Transverse colon (tissue), 4 donors: ENCODE measurements around the gene SDR39U1. TPM values are rescaled to one million over a fixed set of nuclear protein-coding genes. Genes with fewer than 3 reads are reported as not detected.

Experiments used
- DNase-seq: peaks from one replicate; pipeline ENCODE4 v3.0.0-alpha.2; 2019
- H3K27ac ChIP-seq, 4 donors: fragments of 200-600 bp; sonication (generic); 2 replicates each; pipeline ENCODE4 v1.5.1; 2016 to 2018; ENCODE audit warnings: inconsistent platforms in 4 of 4
- H3K27me3 ChIP-seq: fragments of 200-600 bp; sonication (generic); 2 replicates; pipeline ENCODE4 v1.5.1; 2017; ENCODE audit warnings: inconsistent platforms
- H3K36me3 ChIP-seq, 4 donors: fragments of 200-600 bp; sonication (generic); 2 replicates each; pipeline ENCODE4 v1.5.1; 2017 to 2019; ENCODE audit warnings: inconsistent platforms in 4 of 4
- H3K4me1 ChIP-seq, 4 donors: fragments of 200-600 bp; sonication (generic); 2 replicates each; pipeline ENCODE4 v1.5.1; 2017 to 2020; ENCODE audit warnings: inconsistent platforms in 4 of 4
- H3K4me3 ChIP-seq, 4 donors: fragments of 200-600 bp; sonication (generic); 1 replicate in 1 of 4; 2 replicates in 3 of 4; pipeline versions ENCODE4 v1.5.1 to v1.6.1; 2017 to 2019; ENCODE audit warnings: inconsistent platforms in 4 of 4
- H3K9me3 ChIP-seq, 2 donors: fragments of 200-600 bp; sonication (generic); 2 replicates each; pipeline ENCODE4 v1.5.1; 2017 to 2019; ENCODE audit warnings: inconsistent platforms in 2 of 2
- EP300 ChIP-seq: sonication (generic); formaldehyde crosslinking; IDR thresholded peaks from one replicate; pipeline ENCODE4 v1.6.1; 2017; ENCODE audit warnings: antibody characterized with exemption, low read depth
- POLR2A ChIP-seq: fragments of 450-650 bp; IDR thresholded peaks from one replicate; pipeline ENCODE4 v1.6.1; 2016; ENCODE audit warnings: antibody characterized with exemption, mild to moderate bottlenecking, moderate library complexity
- POLR2AphosphoS5 ChIP-seq, 3 donors: sonication (generic); formaldehyde crosslinking; IDR thresholded peaks; one replicate each; pipeline ENCODE4 v1.6.1; 2016; ENCODE audit warnings: antibody characterized with exemption in 3 of 3
- WGBS, 2 donors: methylation state at CpG; one replicate each; pipeline ENCODE4 v1.1.5; 2018; ENCODE audit warnings: low coverage in 1 of 2; 5-methylcytosine and 5-hydroxymethylcytosine counted together
- in situ Hi-C, 4 donors: fragments of 200-750 bp; cut with MboI; loops; one replicate each; pipeline versions ENCODE4 v1.15.0 to v1.15.1; 2017; ENCODE audit warnings: low sequenced_read_pairs in 3 of 4, low pct_ligation_motif_present in 1 of 4, low pct_unique_long_range_greater_than_20kb in 1 of 4
- intact Hi-C: fragments of 100-400 bp; cut with DNase I; formaldehyde crosslinking; loops from one replicate; pipeline ENCODE4 v1.15.1; 2023; ENCODE audit warnings: low total_unique reads
- total RNA-seq, 4 donors: library from RNA; depleted of rRNA; stranded (reverse); fragments of >200 nt; gene quantifications; one replicate each; pipeline ENCODE4 v1.1.0, GENCODE V29; 2016
- TF ChIP-seq, protein P1 (sequence below), 5 experiments: fragments of 200-600 bp in 3 of 5; fragments of 450-650 bp in 2 of 5; sonication (generic) in 3 of 5; IDR thresholded peaks; 1 replicate in 2 of 5; 2 replicates in 3 of 5; pipeline ENCODE4 v1.5.1; 2016 to 2017; ENCODE audit warnings: antibody characterized with exemption in 5 of 5, inconsistent platforms in 3 of 5, mild to moderate bottlenecking in 2 of 5, moderate library complexity in 1 of 5

SDR39U1 gene
- total RNA-seq, 4 donors from 2014 or later = 18.3 to 202 (median 39.3) TPM

- no peak for TF ChIP-seq POLR2A
- TF ChIP-seq POLR2AphosphoS5 (IDR thresholded peaks at IDR 0.05) = no peak
- TF ChIP-seq, protein P1, sequence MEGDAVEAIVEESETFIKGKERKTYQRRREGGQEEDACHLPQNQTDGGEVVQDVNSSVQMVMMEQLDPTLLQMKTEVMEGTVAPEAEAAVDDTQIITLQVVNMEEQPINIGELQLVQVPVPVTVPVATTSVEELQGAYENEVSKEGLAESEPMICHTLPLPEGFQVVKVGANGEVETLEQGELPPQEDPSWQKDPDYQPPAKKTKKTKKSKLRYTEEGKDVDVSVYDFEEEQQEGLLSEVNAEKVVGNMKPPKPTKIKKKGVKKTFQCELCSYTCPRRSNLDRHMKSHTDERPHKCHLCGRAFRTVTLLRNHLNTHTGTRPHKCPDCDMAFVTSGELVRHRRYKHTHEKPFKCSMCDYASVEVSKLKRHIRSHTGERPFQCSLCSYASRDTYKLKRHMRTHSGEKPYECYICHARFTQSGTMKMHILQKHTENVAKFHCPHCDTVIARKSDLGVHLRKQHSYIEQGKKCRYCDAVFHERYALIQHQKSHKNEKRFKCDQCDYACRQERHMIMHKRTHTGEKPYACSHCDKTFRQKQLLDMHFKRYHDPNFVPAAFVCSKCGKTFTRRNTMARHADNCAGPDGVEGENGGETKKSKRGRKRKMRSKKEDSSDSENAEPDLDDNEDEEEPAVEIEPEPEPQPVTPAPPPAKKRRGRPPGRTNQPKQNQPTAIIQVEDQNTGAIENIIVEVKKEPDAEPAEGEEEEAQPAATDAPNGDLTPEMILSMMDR (IDR thresholded peaks at IDR 0.05) = no peak
- TF ChIP-seq EP300 = no peak
- Histone ChIP-seq H3K27me3 (no peaks in the 10 kb centered on the region), H3K9me3 (no peaks in the 10 kb centered on the region), H3K4me1 (peaks cover 0 to 1% (median under 1%) of the 10 kb centered on the region in 4 donors), H3K4me3 (no peak overlapping the region), H3K36me3 (no peaks in the 10 kb centered on the region), H3K27ac (no peak overlapping the region)
- 75% methylated on average over 3 of the region's 3 CpGs; no CpG with 5 or more reads in 1 of the 2 donors for WGBS, 2 donors
- intact Hi-C loops (no loop called here), in situ Hi-C loops (no loop called here)
- no peak for DNase-seq
Measured at GRCh38 chr14:24408764-24409163, 33.8 kb downstream of the SDR39U1 start.

GRCh38 chr14:24407608-24408325 lies 34.8 kb downstream of the SDR39U1 start:
- WGBS, 2 donors = 95% methylated on average over 17 of the region's 18 CpGs; no CpG with 5 or more reads in 1 of the 2 donors
- Histone ChIP-seq H3K9me3 (no peaks in the 10 kb centered on the region), H3K36me3 (no peaks in the 10 kb centered on the region), H3K27me3 (no peaks in the 10 kb centered on the region), H3K4me3 (no peak overlapping the region), H3K27ac (no peak overlapping the region), H3K4me1 (peaks cover under 1 to 11% (median 6%) of the 10 kb centered on the region in 4 donors)
- intact Hi-C loops = no loop called here
- no peak for TF ChIP-seq POLR2A
- TF ChIP-seq EP300 = no peak
- no peak for TF ChIP-seq POLR2AphosphoS5 (IDR thresholded peaks at IDR 0.05)
- TF ChIP-seq, protein P1 (IDR thresholded peaks at IDR 0.05) = no peak
- in situ Hi-C loops = no loop called here
- no peak for DNase-seq

GRCh38 chr14:24406416-24406815 lies 36.2 kb downstream of the SDR39U1 start:
- WGBS, 2 donors = 80 to 90% methylated on average over 1 to 6 of the region's 6 CpGs
- peaks cover 6 to 25% (median 12%) of the 10 kb centered on the region in 4 donors for H3K4me1 ChIP-seq
- no peak for DNase-seq
- in situ Hi-C loops (no loop called here), intact Hi-C loops (no loop called here)
- no peak overlapping the region for H3K27ac ChIP-seq
- H3K4me3 ChIP-seq = no peak overlapping the region
- no peaks in the 10 kb centered on the region for H3K36me3 ChIP-seq
- no peak for TF ChIP-seq POLR2AphosphoS5 (IDR thresholded peaks at IDR 0.05)
- TF ChIP-seq EP300 = no peak
- no peak for TF ChIP-seq POLR2A
- TF ChIP-seq, protein P1 (IDR thresholded peaks at IDR 0.05) = no peak
- no peaks in the 10 kb centered on the region for H3K27me3 ChIP-seq
- H3K9me3 ChIP-seq = no peaks in the 10 kb centered on the region

GRCh38 chr14:24404814-24405213 lies 37.8 kb downstream of the SDR39U1 start:
- TF ChIP-seq, protein P1 (IDR thresholded peaks at IDR 0.05) = no peak
- TF ChIP-seq POLR2A = no peak
- TF ChIP-seq EP300 = no peak
- TF ChIP-seq POLR2AphosphoS5 (IDR thresholded peaks at IDR 0.05) = no peak
- no peaks in the 10 kb centered on the region for H3K27me3 ChIP-seq
- peaks cover 8 to 40% (median 19%) of the 10 kb centered on the region in 4 donors for H3K4me1 ChIP-seq
- H3K36me3 ChIP-seq = no peaks in the 10 kb centered on the region
- intact Hi-C loops (no loop called here), in situ Hi-C loops (no loop called here)
- no peak for DNase-seq
- no peak overlapping the region for H3K4me3 ChIP-seq
- WGBS, 2 donors = 83% methylated on average over 4 of the region's 4 CpGs; no CpG with 5 or more reads in 1 of the 2 donors
- H3K27ac ChIP-seq = no peak overlapping the region
- H3K9me3 ChIP-seq = no peaks in the 10 kb centered on the region
